Keratinocyte (primary cell): ENCODE data around the gene ABI1. TPM values are rescaled to one million over a fixed set of nuclear protein-coding genes. Genes with fewer than 3 reads are reported as not detected.
"Not testable (repeated sequence)": the region's sequence is repeated elsewhere in the genome, so short reads cannot be mapped to it uniquely, and the experiment has no call there.

Experiments used
- DNase-seq: peaks from one replicate; pipeline ENCODE4 v3.0.0-alpha.2; 2011; ENCODE audit warnings: low read depth, missing footprints, low spot score
- FAIRE-seq: peaks from 2 replicates; lab custom pipeline; 2011; peaks lifted over from hg19 to GRCh38; lab: Jason Lieb, UNC
- H2AFZ ChIP-seq: 2 replicates; pipeline ENCODE4 v1.6.0; 2012; ENCODE audit warnings: low read length, control low read depth, inconsistent platforms; ENCODE audit not compliant: control insufficient read depth
- H3K27ac ChIP-seq: 2 replicates; pipeline ENCODE4 v1.5.1; 2011; ENCODE audit warnings: low read length; ENCODE audit not compliant: control insufficient read depth, insufficient read depth
- H3K27me3 ChIP-seq: 3 replicates; pipeline ENCODE4 v1.6.0; 2011; ENCODE audit warnings: low read length; ENCODE audit not compliant: control insufficient read depth, insufficient read depth; ENCODE audit errors: extremely low read depth
- H3K36me3 ChIP-seq, 2 experiments: 2 replicates in 1 of 2; 3 replicates in 1 of 2; pipeline ENCODE4 v1.5.1; 2011; ENCODE audit warnings: low read length in 2 of 2, mild to moderate bottlenecking in 1 of 2; ENCODE audit not compliant: control insufficient read depth in 2 of 2, insufficient read depth in 2 of 2; ENCODE audit errors: extremely low read depth in 1 of 2
- H3K4me1 ChIP-seq: 3 replicates; pipeline ENCODE4 v1.5.1; 2011; ENCODE audit warnings: low read length; ENCODE audit not compliant: control insufficient read depth, insufficient read depth; ENCODE audit errors: extremely low read depth
- H3K4me2 ChIP-seq: 3 replicates; pipeline ENCODE4 v1.6.0; 2011; ENCODE audit warnings: low read depth, low read length; ENCODE audit not compliant: control insufficient read depth, insufficient read depth; ENCODE audit errors: extremely low read depth
- H3K4me3 ChIP-seq, 3 experiments: fragments of 200-600 bp in 1 of 3; sonication (generic) in 1 of 3; 2 replicates in 2 of 3; 3 replicates in 1 of 3; pipeline ENCODE4 v1.5.1; 2011 to 2016; ENCODE audit warnings: low read length in 3 of 3, mild to moderate bottlenecking in 3 of 3, control low read depth in 2 of 3, inconsistent platforms in 1 of 3, low read depth in 1 of 3, mixed read lengths in 1 of 3, mixed run types in 1 of 3, moderate library complexity in 1 of 3; ENCODE audit not compliant: control insufficient read depth in 2 of 3, insufficient read depth in 2 of 3; ENCODE audit errors: extremely low read depth in 1 of 3
- H3K79me2 ChIP-seq: 2 replicates; pipeline ENCODE4 v1.6.0; 2012; ENCODE audit warnings: low read length; ENCODE audit not compliant: control insufficient read depth, insufficient read depth
- H3K9ac ChIP-seq: 3 replicates; pipeline ENCODE4 v1.6.0; 2011; ENCODE audit warnings: low read length; ENCODE audit not compliant: control insufficient read depth, insufficient read depth; ENCODE audit errors: extremely low read depth
- H3K9me1 ChIP-seq: 3 replicates; pipeline ENCODE4 v1.6.0; 2011; ENCODE audit warnings: low read length; ENCODE audit not compliant: control insufficient read depth, insufficient read depth; ENCODE audit errors: extremely low read depth
- H3K9me3 ChIP-seq: 2 replicates; pipeline ENCODE4 v1.5.1; 2012; ENCODE audit warnings: low read depth, low read length; ENCODE audit not compliant: control insufficient read depth
- H4K20me1 ChIP-seq: 3 replicates; pipeline ENCODE4 v1.6.0; 2011; ENCODE audit warnings: low read length; ENCODE audit not compliant: control insufficient read depth, insufficient read depth; ENCODE audit errors: extremely low read depth
- EZH2 ChIP-seq: IDR thresholded peaks from one replicate; pipeline ENCODE4 v1.6.1; 2012; ENCODE audit warnings: inconsistent platforms, mild to moderate bottlenecking, low read length, moderate library complexity
- dilution Hi-C: fragments of 300-500 bp; cut with MboI; formaldehyde crosslinking; loops from one replicate; pipeline ENCODE4 v1.7.0; 2020; ENCODE audit warnings: low sequenced_read_pairs; ENCODE audit not compliant: extremely low pct_ligation_motif_present
- polyA plus RNA-seq, 5 experiments: library from polyadenylated mRNA; depleted of rRNA in 3 of 5; stranded (reverse) in 3 of 5; stranded (forward) in 1 of 5; unstranded in 1 of 5; fragments of >200 nt; gene quantifications; 1 replicate in 1 of 5; 2 replicates in 3 of 5; 3 replicates in 1 of 5; pipeline versions ENCODE4 v1.2.1 to v1.2.3, GENCODE V29; 2011 to 2012; ENCODE audit warnings: missing spikeins in 2 of 5, low read depth in 1 of 5, low replicate concordance in 1 of 5
- TF ChIP-seq, protein P1 (sequence below), 3 experiments: IDR thresholded peaks in 1 of 3; conservative IDR thresholded peaks in 1 of 3; optimal IDR thresholded peaks in 1 of 3; 2 replicates in 2 of 3; 3 replicates in 1 of 3; pipeline versions ENCODE3 to v1.5.1; 2011; ENCODE audit warnings: low read length in 3 of 3, mild to moderate bottlenecking in 3 of 3, moderate library complexity in 2 of 3, control low read depth in 1 of 3, inconsistent platforms in 1 of 3; ENCODE audit not compliant: insufficient read depth in 2 of 3; ENCODE audit errors: extremely low read depth in 1 of 3

The ABI1 gene
- polyA plus RNA-seq, 1 donor (not counting 4 experiments of a cell fraction or from before 2014, with no cell fraction given): 78.9 TPM

DNA sequence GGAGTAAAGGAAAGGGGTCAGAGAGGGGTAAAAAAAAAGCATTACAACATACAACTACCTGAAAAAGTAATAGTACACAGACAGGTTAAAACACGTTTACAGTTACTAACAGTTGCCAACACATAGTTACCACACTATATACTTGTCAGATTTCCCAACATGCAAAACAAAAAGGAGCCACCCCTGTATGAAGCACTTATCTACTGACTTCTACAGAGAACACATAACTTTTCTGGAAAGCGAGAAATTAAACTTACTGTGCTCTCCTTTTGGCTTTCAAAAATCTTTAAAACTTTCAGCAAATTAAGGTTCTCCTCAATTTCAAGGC, 2.1 kb downstream of the ABI1 start:
- Histone ChIP-seq H3K27me3 (no peaks in the 10 kb centered on the region), H3K4me2 (peak overlapping the region; percentile 89), H3K36me3 (no peaks in the 10 kb centered on the region), H3K4me1 (peaks cover 33% of the 10 kb centered on the region), H2AFZ (no peak overlapping the region), H3K9me1 (no peaks in the 10 kb centered on the region), H3K79me2 (peaks cover 68% of the 10 kb centered on the region), H3K9me3 (no peaks in the 10 kb centered on the region), H3K4me3 (peak overlapping the region; percentile 76 to 98 (median 97)), H4K20me1 (no peaks in the 10 kb centered on the region), H3K27ac (peak overlapping the region; percentile 99), H3K9ac (peak overlapping the region; percentile 99)
- TF ChIP-seq, protein P1, sequence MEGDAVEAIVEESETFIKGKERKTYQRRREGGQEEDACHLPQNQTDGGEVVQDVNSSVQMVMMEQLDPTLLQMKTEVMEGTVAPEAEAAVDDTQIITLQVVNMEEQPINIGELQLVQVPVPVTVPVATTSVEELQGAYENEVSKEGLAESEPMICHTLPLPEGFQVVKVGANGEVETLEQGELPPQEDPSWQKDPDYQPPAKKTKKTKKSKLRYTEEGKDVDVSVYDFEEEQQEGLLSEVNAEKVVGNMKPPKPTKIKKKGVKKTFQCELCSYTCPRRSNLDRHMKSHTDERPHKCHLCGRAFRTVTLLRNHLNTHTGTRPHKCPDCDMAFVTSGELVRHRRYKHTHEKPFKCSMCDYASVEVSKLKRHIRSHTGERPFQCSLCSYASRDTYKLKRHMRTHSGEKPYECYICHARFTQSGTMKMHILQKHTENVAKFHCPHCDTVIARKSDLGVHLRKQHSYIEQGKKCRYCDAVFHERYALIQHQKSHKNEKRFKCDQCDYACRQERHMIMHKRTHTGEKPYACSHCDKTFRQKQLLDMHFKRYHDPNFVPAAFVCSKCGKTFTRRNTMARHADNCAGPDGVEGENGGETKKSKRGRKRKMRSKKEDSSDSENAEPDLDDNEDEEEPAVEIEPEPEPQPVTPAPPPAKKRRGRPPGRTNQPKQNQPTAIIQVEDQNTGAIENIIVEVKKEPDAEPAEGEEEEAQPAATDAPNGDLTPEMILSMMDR (optimal IDR thresholded peaks at IDR 0.05 in 1 of 3, IDR thresholded peaks at IDR 0.05 in 1 of 3, conservative IDR thresholded peaks at IDR 0.05 in 1 of 3; ENCODE audit: extremely low read depth in 1 of 3, insufficient read depth in 2 of 3, low read length in 3 of 3): no peak
- TF ChIP-seq EZH2: no peak
- DNase-seq: peak; percentile 71
- dilution Hi-C loops: no loop called here
- peak; percentile 61 for FAIRE-seq

DNA sequence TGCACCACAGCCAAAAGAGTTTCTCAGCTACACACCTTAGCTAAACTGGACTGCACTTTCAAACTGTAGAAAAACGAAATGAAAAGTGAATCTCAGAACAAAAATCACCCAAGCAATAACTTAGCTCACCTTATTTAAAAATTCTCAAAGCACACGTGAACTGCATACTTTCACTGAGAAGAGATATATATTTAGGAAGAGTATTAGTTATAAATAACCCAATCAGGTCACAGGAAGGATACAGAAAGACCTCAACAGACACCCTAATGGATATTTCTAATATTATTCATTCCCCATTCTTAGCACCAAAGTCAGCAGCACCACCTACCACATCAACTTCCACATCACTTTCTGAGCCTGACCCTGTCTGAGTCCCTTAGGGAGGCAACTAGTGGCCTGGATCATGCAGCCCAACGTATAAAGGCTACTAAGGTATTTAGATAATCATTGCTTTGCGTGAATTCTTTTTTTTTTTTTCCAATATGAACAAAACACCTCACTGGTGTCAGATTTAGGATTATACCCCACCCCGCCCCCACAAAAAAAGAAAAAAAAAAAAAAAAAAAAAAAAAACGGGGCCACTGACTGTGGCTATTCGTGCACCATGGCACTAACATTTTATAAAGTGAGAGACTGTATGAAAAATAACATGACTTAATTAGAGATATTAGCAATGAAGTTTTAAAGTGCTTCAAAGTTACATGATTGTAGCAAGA, 2.6 kb downstream of the ABI1 start:
- no peaks in the 10 kb centered on the region for H3K27me3 ChIP-seq
- H3K36me3 ChIP-seq: no peaks in the 10 kb centered on the region
- peaks cover 74% of the 10 kb centered on the region for H3K79me2 ChIP-seq
- peak overlapping the region; percentile 89 for H3K4me2 ChIP-seq
- peaks cover 33% of the 10 kb centered on the region for H3K4me1 ChIP-seq
- peak overlapping the region; percentile 99 for H3K9ac ChIP-seq
- H3K27ac ChIP-seq: peak overlapping the region; percentile 99
- no peak for TF ChIP-seq EZH2
- TF ChIP-seq, protein P1 (optimal IDR thresholded peaks at IDR 0.05 in 1 of 3, IDR thresholded peaks at IDR 0.05 in 1 of 3, conservative IDR thresholded peaks at IDR 0.05 in 1 of 3; ENCODE audit: extremely low read depth in 1 of 3, insufficient read depth in 2 of 3, low read length in 3 of 3): no peak
- no peaks in the 10 kb centered on the region for H3K9me1 ChIP-seq
- no peaks in the 10 kb centered on the region for H4K20me1 ChIP-seq
- FAIRE-seq: no peak
- DNase-seq: no peak
- no peak overlapping the region for H2AFZ ChIP-seq
- peak overlapping the region; percentile 65 to 98 (median 76) for H3K4me3 ChIP-seq
- dilution Hi-C loops: no loop called here
- H3K9me3 ChIP-seq: no peaks in the 10 kb centered on the region

DNA sequence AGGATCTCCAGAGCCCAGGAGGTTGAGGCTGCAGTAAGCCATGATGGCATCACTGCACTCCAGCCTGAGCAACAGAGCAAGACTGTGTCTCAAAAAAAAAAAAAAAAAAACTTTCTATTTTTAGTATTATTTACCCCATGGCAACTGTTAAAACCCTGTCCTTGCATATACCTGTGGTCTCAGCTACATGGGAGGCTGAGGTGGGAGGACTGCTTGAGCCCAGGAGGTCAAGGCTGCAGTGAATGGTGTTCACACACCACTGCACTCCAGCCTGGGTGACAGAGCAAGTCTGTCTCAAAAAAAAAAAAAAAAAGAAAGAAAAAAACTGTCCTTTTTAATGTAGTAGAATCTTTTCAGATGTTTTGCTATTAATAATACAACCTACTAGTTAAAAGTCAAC, 3.2 kb downstream of the ABI1 start:
- H3K36me3 ChIP-seq, H3K4me3 ChIP-seq, DNase-seq, H3K27me3 ChIP-seq, dilution Hi-C loops, H3K9me3 ChIP-seq, H3K9me1 ChIP-seq, H2AFZ ChIP-seq, H4K20me1 ChIP-seq, FAIRE-seq: not testable (repeated sequence)
- Histone ChIP-seq H3K4me2 (peak overlapping the region; percentile 89), H3K4me1 (peaks cover 33% of the 10 kb centered on the region), H3K79me2 (peaks cover 80% of the 10 kb centered on the region), H3K27ac (peak overlapping the region; percentile 99), H3K9ac (peak overlapping the region; percentile 99)
